BLaER1 treated with 17β-estradiol and CSF1 and Interleukin-3, amounts not matched to agents 10 nM and 100 nM (cell line): ENCODE results near the gene NRG3.
"Not testable (repeated sequence)": the region's sequence is repeated elsewhere in the genome, so short reads cannot be mapped to it uniquely, and the experiment has no call there.

Experiments used
- H3K27ac ChIP-seq, 11 experiments: shearing (Covaris generic); formaldehyde crosslinking; 2 replicates each; pipeline ENCODE4 v1.8.1; 2022
- H3K27me3 ChIP-seq, 11 experiments: shearing (Covaris generic); formaldehyde crosslinking; 2 replicates each; pipeline ENCODE4 v1.8.1; 2022
- H3K36me3 ChIP-seq, 11 experiments: shearing (Covaris generic); formaldehyde crosslinking; 2 replicates each; pipeline ENCODE4 v1.8.1; 2022
- H3K4me1 ChIP-seq, 10 experiments: shearing (Covaris generic); formaldehyde crosslinking; 2 replicates each; pipeline ENCODE4 v1.8.1; 2022
- H3K4me2 ChIP-seq, 11 experiments: shearing (Covaris generic); formaldehyde crosslinking; 2 replicates each; pipeline ENCODE4 v1.8.1; 2022
- H3K4me3 ChIP-seq, 10 experiments: shearing (Covaris generic); formaldehyde crosslinking; 2 replicates each; pipeline ENCODE4 v1.8.1; 2022
- H3K9ac ChIP-seq, 11 experiments: shearing (Covaris generic); formaldehyde crosslinking; 2 replicates each; pipeline ENCODE4 v1.8.1; 2022
- H3K9me3 ChIP-seq, 11 experiments: shearing (Covaris generic); formaldehyde crosslinking; replicated peaks in 1 of 11; 2 replicates each; pipeline ENCODE4 v1.8.1; 2022
- H4K20me1 ChIP-seq, 11 experiments: shearing (Covaris generic); formaldehyde crosslinking; 2 replicates each; pipeline ENCODE4 v1.8.1; 2022
- Cebpa-rat ChIP-seq, 11 experiments: shearing (Covaris generic); IDR thresholded peaks; 2 replicates each; pipeline ENCODE4 v1.8.1; 2022

NRG3 gene

DNA sequence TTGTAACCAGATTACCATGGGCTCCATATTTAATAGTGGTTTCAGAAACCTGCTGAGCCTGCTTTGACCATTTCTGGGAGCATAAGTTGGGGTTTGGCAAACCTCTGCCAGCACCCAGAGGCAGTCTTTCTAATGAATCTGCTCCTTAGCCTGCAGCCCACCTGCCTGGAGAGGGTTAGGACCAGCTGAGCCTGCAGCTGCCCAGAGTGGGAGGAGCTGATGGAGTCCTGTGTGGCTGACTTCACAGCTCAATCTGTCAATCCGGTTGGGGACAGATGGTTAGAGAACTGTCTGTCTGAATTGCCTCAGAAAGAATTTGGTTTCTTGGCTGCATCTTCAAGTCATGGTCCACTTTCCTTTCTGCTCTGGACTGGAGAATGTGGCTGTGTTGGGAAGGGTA lies 444.6 kb downstream of the NRG3 start:
- no peak for TF ChIP-seq Cebpa-rat (IDR thresholded peaks at IDR 0.05)

DNA sequence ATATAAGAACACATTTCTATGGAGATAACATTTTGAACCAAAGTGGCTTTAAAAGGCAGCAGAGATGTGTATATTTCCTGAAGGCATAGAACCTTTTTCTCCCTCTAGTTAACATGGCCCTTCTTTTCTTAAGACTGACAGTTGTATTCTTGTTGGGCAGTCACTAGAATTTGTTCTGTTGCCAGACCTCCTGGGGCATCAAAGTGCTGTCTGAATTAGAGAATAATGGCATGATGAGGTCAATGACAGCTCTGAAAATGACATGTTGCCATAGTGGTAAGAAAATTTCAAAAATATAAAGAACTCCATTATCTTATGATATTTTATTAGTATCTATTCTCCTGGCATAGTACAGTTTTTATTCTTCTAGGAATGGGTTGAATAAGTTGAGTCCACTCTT lies 446.7 kb downstream of the NRG3 start:
- no peak for TF ChIP-seq Cebpa-rat (IDR thresholded peaks at IDR 0.05)
- Histone ChIP-seq H3K4me2 (peak overlapping the region in 1 of 11 experiments; percentile 83; a peak in 1 of 22 replicates), H3K9me3 (peaks cover 0 to 20% (median 10%) of the 10 kb centered on the region in 11 experiments; a peak in 17 of 22 replicates), H3K27ac (no peak overlapping the region), H4K20me1 (peaks cover 0 to 9% (median 0%) of the 10 kb centered on the region in 11 experiments; a peak in 3 of 22 replicates), H3K36me3 (peaks cover 0 to 6% (median 0%) of the 10 kb centered on the region in 11 experiments; a peak in 3 of 22 replicates), H3K9ac (no peak overlapping the region), H3K27me3 (no peaks in the 10 kb centered on the region), H3K4me3 (no peak overlapping the region), H3K4me1 (peaks cover 0 to 49% (median 42%) of the 10 kb centered on the region in 10 experiments; a peak in 15 of 20 replicates)

More for the DNA sequence above, 444.6 kb downstream of the NRG3 start:
- Histone ChIP-seq H3K36me3 (peaks cover 0 to 3% (median 0%) of the 10 kb centered on the region in 11 experiments; a peak in 1 of 22 replicates), H3K4me1 (peaks cover 0 to 71% (median 51%) of the 10 kb centered on the region in 10 experiments; a peak in 15 of 20 replicates), H3K4me3 (no peak overlapping the region; a peak in 1 of 20 replicates), H4K20me1 (peaks cover 0 to 9% (median 0%) of the 10 kb centered on the region in 11 experiments; a peak in 3 of 22 replicates), H3K9ac (no peak overlapping the region), H3K9me3 (peaks cover 0 to 7% (median 4%) of the 10 kb centered on the region in 11 experiments; a peak in 6 of 22 replicates), H3K27ac (no peak overlapping the region), H3K27me3 (no peaks in the 10 kb centered on the region), H3K4me2 (peak overlapping the region in 9 of 11 experiments; percentile 4 to 83 (median 66); a peak in 16 of 22 replicates)

DNA sequence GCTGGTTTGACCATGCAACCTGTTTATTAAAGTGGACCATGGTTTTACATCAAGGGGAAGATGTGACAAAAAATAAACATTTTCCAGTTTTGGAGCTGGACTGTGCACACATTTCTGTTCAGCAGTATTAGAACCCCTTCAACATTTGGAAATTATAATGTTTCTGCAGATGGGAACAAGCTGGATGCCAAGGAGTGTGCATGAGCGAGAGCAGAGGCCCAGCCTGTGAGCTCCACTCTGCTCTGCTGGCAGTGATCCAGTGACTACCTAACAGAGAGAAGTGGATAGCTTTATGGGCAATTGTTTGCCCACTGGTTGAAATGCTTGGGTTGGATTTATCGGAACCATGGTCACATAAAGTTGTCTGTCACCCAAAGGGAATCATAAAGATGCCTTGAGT lies 456.7 kb downstream of the NRG3 start:
- H3K4me2 ChIP-seq = no peak overlapping the region
- H3K27ac ChIP-seq = no peak overlapping the region
- peaks cover 0 to 17% (median 0%) of the 10 kb centered on the region in 11 experiments; a peak in 2 of 22 replicates for H3K36me3 ChIP-seq
- peaks cover 0 to 19% (median 2%) of the 10 kb centered on the region in 10 experiments; a peak in 7 of 20 replicates for H3K4me1 ChIP-seq
- no peak overlapping the region for H3K9ac ChIP-seq
- no peak for TF ChIP-seq Cebpa-rat (IDR thresholded peaks at IDR 0.05)
- H3K27me3 ChIP-seq = no peaks in the 10 kb centered on the region
- H4K20me1 ChIP-seq = no peaks in the 10 kb centered on the region
- H3K4me3 ChIP-seq = no peak overlapping the region
- H3K9me3 ChIP-seq = peaks cover 0 to 40% (median 15%) of the 10 kb centered on the region in 11 experiments; a peak in 15 of 22 replicates

- no peak overlapping the region; a peak in 1 of 22 replicates for H3K4me2 ChIP-seq
- peaks cover 0 to 37% (median 8%) of the 10 kb centered on the region in 10 experiments; a peak in 7 of 20 replicates for H3K4me1 ChIP-seq
- no peaks in the 10 kb centered on the region for H4K20me1 ChIP-seq
- H3K9ac ChIP-seq = no peak overlapping the region
- TF ChIP-seq Cebpa-rat (IDR thresholded peaks at IDR 0.05) = no peak
- H3K27me3 ChIP-seq = no peaks in the 10 kb centered on the region
- H3K4me3 ChIP-seq = no peak overlapping the region
- peaks cover 0 to 55% (median 38%) of the 10 kb centered on the region in 11 experiments; a peak in 16 of 22 replicates for H3K9me3 ChIP-seq
- H3K27ac ChIP-seq = no peak overlapping the region
- H3K36me3 ChIP-seq = peaks cover 0 to 20% (median 0%) of the 10 kb centered on the region in 11 experiments; a peak in 4 of 22 replicates
These were observed 460.8 kb downstream of the NRG3 start for GRCh38 chr10:82335831-82336230.

GRCh38 chr10:82340166-82340565 lies 465.2 kb downstream of the NRG3 start:
- Histone ChIP-seq H3K4me3 (no peak overlapping the region), H3K27ac (no peak overlapping the region), H3K4me1 (peaks cover 0 to 34% (median 8%) of the 10 kb centered on the region in 10 experiments; a peak in 7 of 20 replicates), H3K9ac (no peak overlapping the region), H4K20me1 (no peaks in the 10 kb centered on the region), H3K4me2 (peak overlapping the region in 2 of 11 experiments; percentile 37 to 42; a peak in 3 of 22 replicates), H3K27me3 (no peaks in the 10 kb centered on the region), H3K36me3 (peaks cover 0 to 9% (median 0%) of the 10 kb centered on the region in 11 experiments; a peak in 3 of 22 replicates), H3K9me3 (peaks cover 0 to 57% (median 34%) of the 10 kb centered on the region in 11 experiments; a peak in 14 of 22 replicates)
- TF ChIP-seq Cebpa-rat (IDR thresholded peaks at IDR 0.05) = no peak

- not testable (repeated sequence) for H3K4me3 ChIP-seq, H3K27me3 ChIP-seq, H3K27ac ChIP-seq, H3K9ac ChIP-seq, H4K20me1 ChIP-seq, H3K4me2 ChIP-seq, H3K4me1 ChIP-seq
- Histone ChIP-seq H3K36me3 (peaks cover 0 to 25% (median 10%) of the 10 kb centered on the region in 11 experiments; a peak in 11 of 22 replicates), H3K9me3 (peaks cover 0 to 19% (median 8%) of the 10 kb centered on the region in 11 experiments; a peak in 10 of 22 replicates)
These were observed 474.6 kb downstream of the NRG3 start for GRCh38 chr10:82349590-82349989.

DNA sequence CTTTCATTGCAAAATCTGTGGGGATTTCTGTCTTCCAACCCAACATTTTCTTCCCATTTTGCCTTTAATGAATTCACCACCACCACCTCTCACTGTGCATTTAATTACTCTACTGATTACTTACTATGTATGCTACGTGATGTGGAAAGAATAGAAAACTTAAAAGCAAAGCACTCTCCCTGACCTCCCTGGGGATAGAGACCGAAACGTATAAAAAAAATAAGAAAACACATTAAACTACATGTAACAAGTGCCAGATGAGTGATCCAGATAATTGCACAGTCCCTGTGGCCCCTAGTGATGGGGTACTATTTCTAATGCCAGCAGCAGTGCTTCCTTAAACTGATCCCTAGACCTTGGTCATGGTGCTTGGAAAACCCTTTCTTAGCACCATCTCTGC lies 478.4 kb downstream of the NRG3 start:
- H3K27ac ChIP-seq = no peak overlapping the region
- no peak overlapping the region for H3K4me2 ChIP-seq
- no peaks in the 10 kb centered on the region for H3K27me3 ChIP-seq
- H3K4me1 ChIP-seq = peaks cover 0 to 8% (median 0%) of the 10 kb centered on the region in 10 experiments; a peak in 2 of 20 replicates
- no peak for TF ChIP-seq Cebpa-rat (IDR thresholded peaks at IDR 0.05)
- peaks cover 0 to 19% (median 8%) of the 10 kb centered on the region in 11 experiments; a peak in 10 of 22 replicates for H3K9me3 ChIP-seq
- no peaks in the 10 kb centered on the region for H4K20me1 ChIP-seq
- H3K4me3 ChIP-seq = no peak overlapping the region
- peaks cover 0 to 28% (median 10%) of the 10 kb centered on the region in 11 experiments; a peak in 12 of 22 replicates for H3K36me3 ChIP-seq
- no peak overlapping the region for H3K9ac ChIP-seq

GRCh38 chr10:82358486-82359099 lies 483.6 kb downstream of the NRG3 start:
- Histone ChIP-seq H3K4me2 (no peak overlapping the region), H3K36me3 (peaks cover 0 to 33% (median 5%) of the 10 kb centered on the region in 11 experiments; a peak in 10 of 22 replicates), H3K4me3 (no peak overlapping the region), H3K4me1 (no peaks in the 10 kb centered on the region), H3K27ac (no peak overlapping the region), H3K27me3 (no peaks in the 10 kb centered on the region), H4K20me1 (no peaks in the 10 kb centered on the region), H3K9me3 (peaks cover 0 to 4% (median 0%) of the 10 kb centered on the region in 11 experiments; a peak in 1 of 22 replicates), H3K9ac (no peak overlapping the region)
- TF ChIP-seq Cebpa-rat (IDR thresholded peaks at IDR 0.05) = no peak

DNA sequence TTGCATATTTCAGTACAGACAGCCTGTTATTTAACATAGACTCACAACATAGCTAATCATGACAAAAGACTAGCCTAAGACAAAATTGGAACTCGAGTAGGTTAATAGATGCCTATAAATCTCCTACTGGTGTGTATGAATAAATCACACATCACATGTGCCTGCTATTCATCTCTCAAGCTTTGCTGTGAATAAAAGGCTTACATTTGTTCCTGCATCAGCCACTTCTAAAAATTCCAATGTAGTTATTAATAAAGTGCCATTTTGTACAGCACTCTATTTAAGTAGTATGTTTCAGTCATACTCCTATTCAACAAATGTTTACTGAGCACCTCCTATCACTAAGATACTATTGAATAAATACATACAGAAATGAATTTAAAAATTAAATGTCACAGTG lies 486.3 kb downstream of the NRG3 start:
- TF ChIP-seq Cebpa-rat (IDR thresholded peaks at IDR 0.05) = no peak
- Histone ChIP-seq H3K4me1 (peaks cover 0 to 10% (median 0%) of the 10 kb centered on the region in 10 experiments; a peak in 6 of 20 replicates), H3K36me3 (peaks cover 0 to 28% (median 5%) of the 10 kb centered on the region in 11 experiments; a peak in 10 of 22 replicates), H3K9ac (no peak overlapping the region), H3K27ac (no peak overlapping the region), H3K4me3 (no peak overlapping the region), H3K9me3 (peaks cover 0 to 9% (median 0%) of the 10 kb centered on the region in 11 experiments; a peak in 3 of 22 replicates), H4K20me1 (no peaks in the 10 kb centered on the region), H3K27me3 (no peaks in the 10 kb centered on the region), H3K4me2 (no peak overlapping the region)
